ENCODE measurements around the gene PCSK1N. TPM values are rescaled to one million over a fixed set of nuclear protein-coding genes. Genes with fewer than 3 reads are reported as not detected.

Gene PCSK1N
- total and polyA plus RNA-seq, 7 experiments from 2014 or later = 0.36 to 14.0 (median 4.6) TPM

GRCh38 chrX:48782795-48783194 lies 52.6 kb downstream of the PCSK1N start:
- ATAC-seq (no peak), DNase-seq (no peak)
- Histone ChIP-seq H3K27ac (ENCODE audit: low read depth, low read length) (no peak overlapping the region), H3K4me3 (ENCODE audit: low read length) (no peak overlapping the region), H3K9me3 (ENCODE audit: control insufficient read depth in 2 of 3, low read length in 3 of 3) (no peaks in the 10 kb centered on the region), H3K4me1 (ENCODE audit: control insufficient read depth in 2 of 2, insufficient read depth in 2 of 2, low read length in 2 of 2) (no peaks in the 10 kb centered on the region), H3K27me3 (ENCODE audit: control insufficient read depth in 2 of 2, insufficient read depth in 2 of 2, low read length in 2 of 2) (no peaks in the 10 kb centered on the region), H3K36me3 (ENCODE audit: control insufficient read depth in 2 of 3, insufficient read depth in 3 of 3, low read length in 3 of 3) (no peaks in the 10 kb centered on the region)
- ChIA-PET CTCF (no interaction called here), POLR2A (no interaction called here)
- intact Hi-C loops (cut with micrococcal nuclease) = no loop called here
- Mint-ChIP-seq H3K27me3 (peaks cover 0 to 19% (median 0%) of the 10 kb centered on the region in 5 donors), H3K4me1 (peaks cover 0 to 2% (median 0%) of the 10 kb centered on the region in 7 donors), H3K4me3 (no peak overlapping the region), H3K36me3 (no peaks in the 10 kb centered on the region), H3K9me3 (no peaks in the 10 kb centered on the region), H3K27ac (no peak overlapping the region)

- Mint-ChIP-seq H3K9me3 (no peaks in the 10 kb centered on the region), H3K36me3 (no peaks in the 10 kb centered on the region), H3K4me3 (no peak overlapping the region), H3K27me3 (peaks cover 0 to 21% (median 0%) of the 10 kb centered on the region in 5 donors), H3K27ac (no peak overlapping the region), H3K4me1 (peaks cover 0 to 2% (median 0%) of the 10 kb centered on the region in 7 donors)
- Histone ChIP-seq H3K9me3 (ENCODE audit: control insufficient read depth in 2 of 3, low read length in 3 of 3) (no peaks in the 10 kb centered on the region), H3K27ac (ENCODE audit: low read depth, low read length) (no peak overlapping the region), H3K36me3 (ENCODE audit: control insufficient read depth in 2 of 3, insufficient read depth in 3 of 3, low read length in 3 of 3) (no peaks in the 10 kb centered on the region), H3K27me3 (ENCODE audit: control insufficient read depth in 2 of 2, insufficient read depth in 2 of 2, low read length in 2 of 2) (no peaks in the 10 kb centered on the region), H3K4me1 (ENCODE audit: control insufficient read depth in 2 of 2, insufficient read depth in 2 of 2, low read length in 2 of 2) (no peaks in the 10 kb centered on the region), H3K4me3 (ENCODE audit: low read length) (no peak overlapping the region)
- POLR2A ChIA-PET = no interaction called here
- DNase-seq = no peak
- CTCF ChIA-PET = no interaction called here
- ATAC-seq = no peak
- intact Hi-C loops (cut with micrococcal nuclease) = no loop called here
Observed at GRCh38 chrX:48782216-48782615, 53.2 kb downstream of the PCSK1N start.

- H3K4me3 ChIP-seq (ENCODE audit: low read length) = no peak overlapping the region
- Mint-ChIP-seq H3K4me3 (no peak overlapping the region), H3K27me3 (peaks cover 0 to 20% (median 0%) of the 10 kb centered on the region in 5 donors), H3K36me3 (no peaks in the 10 kb centered on the region), H3K27ac (no peak overlapping the region), H3K9me3 (no peaks in the 10 kb centered on the region), H3K4me1 (peaks cover 0 to 3% (median 0%) of the 10 kb centered on the region in 7 donors)
- CTCF ChIA-PET = no interaction called here
- no peaks in the 10 kb centered on the region for H3K4me1 ChIP-seq (ENCODE audit: control insufficient read depth in 2 of 2, insufficient read depth in 2 of 2, low read length in 2 of 2)
- no peak overlapping the region for H3K27ac ChIP-seq (ENCODE audit: low read depth, low read length)
- H3K9me3 ChIP-seq (ENCODE audit: control insufficient read depth in 2 of 3, low read length in 3 of 3) = no peaks in the 10 kb centered on the region
- POLR2A ChIA-PET = no interaction called here
- H3K27me3 ChIP-seq (ENCODE audit: control insufficient read depth in 2 of 2, insufficient read depth in 2 of 2, low read length in 2 of 2) = no peaks in the 10 kb centered on the region
- intact Hi-C loops (cut with micrococcal nuclease) = no loop called here
- ATAC-seq (no peak), DNase-seq (no peak)
- no peaks in the 10 kb centered on the region for H3K36me3 ChIP-seq (ENCODE audit: control insufficient read depth in 2 of 3, insufficient read depth in 3 of 3, low read length in 3 of 3)
Observed at GRCh38 chrX:48781705-48782104, 53.7 kb downstream of the PCSK1N start.

Other genes with a start within 250 kb of the PCSK1N start
- 10 to 100 TPM; 44.8 to 66.9 (median 54.4) TPM for gene WDR13, start 238.1 kb downstream of the PCSK1N start, total RNA-seq
- gene WDR13, start 238.1 kb downstream of the PCSK1N start, polyA plus RNA-seq = 10 to 100 TPM; 27.5 to 33.2 TPM
- gene WAS, start 151.8 kb downstream of the PCSK1N start, total RNA-seq = 100 to 1,000 TPM in 4 of 5 experiments, 10 to 100 TPM in 1; 92.2 to 164 (median 105) TPM
- gene WAS, start 151.8 kb downstream of the PCSK1N start, polyA plus RNA-seq = 10 to 100 TPM; 18.6 to 28.8 TPM
- gene SUV39H1, start 138.9 kb downstream of the PCSK1N start, total RNA-seq = 10 to 100 TPM in 1 of 5 experiments, 1 to 10 TPM in 4; 4.6 to 23.3 (median 8.6) TPM
- 10 to 100 TPM; 10.1 to 13.6 TPM for gene SUV39H1, start 138.9 kb downstream of the PCSK1N start, polyA plus RNA-seq
- gene GLOD5, start 73.9 kb downstream of the PCSK1N start, total RNA-seq = not detected
- gene GLOD5, start 73.9 kb downstream of the PCSK1N start, polyA plus RNA-seq = not detected
- 1 to 10 TPM in 1 of 5 experiments, under 1 TPM in 1, not detected in 3; 0.45 to 1.2 TPM for gene GATA1, start 49.0 kb downstream of the PCSK1N start, total RNA-seq
- not detected for gene GATA1, start 49.0 kb downstream of the PCSK1N start, polyA plus RNA-seq
- gene HDAC6, start 33.5 kb downstream of the PCSK1N start, total RNA-seq = 100 to 1,000 TPM in 2 of 5 experiments, 10 to 100 TPM in 3; 84.3 to 135 (median 96.1) TPM
- gene HDAC6, start 33.5 kb downstream of the PCSK1N start, polyA plus RNA-seq = 10 to 100 TPM; 13.3 to 20.1 TPM
- gene ERAS, start 9.1 kb downstream of the PCSK1N start, total RNA-seq = not detected
- not detected for gene ERAS, start 9.1 kb downstream of the PCSK1N start, polyA plus RNA-seq
- 10 to 100 TPM; 41.1 to 46.6 (median 44.2) TPM for gene TIMM17B, start 62.2 kb upstream of the PCSK1N start, total RNA-seq
- gene TIMM17B, start 62.2 kb upstream of the PCSK1N start, polyA plus RNA-seq = 10 to 100 TPM; 55.8 to 57.0 TPM
- gene PQBP1, start 62.3 kb upstream of the PCSK1N start, total RNA-seq = 10 to 100 TPM; 64.1 to 89.5 (median 74.6) TPM
- 100 to 1,000 TPM; 110 to 125 TPM for gene PQBP1, start 62.3 kb upstream of the PCSK1N start, polyA plus RNA-seq
- gene SLC35A2, start 76.0 kb upstream of the PCSK1N start, total RNA-seq = 10 to 100 TPM; 13.9 to 36.7 (median 18.5) TPM
- gene SLC35A2, start 76.0 kb upstream of the PCSK1N start, polyA plus RNA-seq = 1 to 10 TPM; 6.7 to 8.1 TPM
- 100 to 1,000 TPM; 144 to 321 (median 276) TPM for gene PIM2, start 83.4 kb upstream of the PCSK1N start, total RNA-seq
- 100 to 1,000 TPM; 401 to 463 TPM for gene PIM2, start 83.4 kb upstream of the PCSK1N start, polyA plus RNA-seq
- gene OTUD5, start 122.0 kb upstream of the PCSK1N start, total RNA-seq = 10 to 100 TPM; 62.5 to 95.5 (median 90.4) TPM
- gene OTUD5, start 122.0 kb upstream of the PCSK1N start, polyA plus RNA-seq = 10 to 100 TPM; 17.2 to 33.8 TPM
- gene KCND1, start 136.2 kb upstream of the PCSK1N start, total RNA-seq = 1 to 10 TPM; 1.4 to 5.8 (median 2.3) TPM
- gene KCND1, start 136.2 kb upstream of the PCSK1N start, polyA plus RNA-seq = under 1 TPM in 1 of 2 donors, not detected in 1; 0.07 TPM
- 100 to 1,000 TPM; 103 to 108 (median 105) TPM for gene GRIPAP1, start 166.7 kb upstream of the PCSK1N start, total RNA-seq
- gene GRIPAP1, start 166.7 kb upstream of the PCSK1N start, polyA plus RNA-seq = 10 to 100 TPM; 13.6 to 24.9 TPM
- 10 to 100 TPM; 26.2 to 54.2 (median 30.5) TPM for gene TFE3, start 207.7 kb upstream of the PCSK1N start, total RNA-seq
- 1 to 10 TPM; 2.2 to 4.3 TPM for gene TFE3, start 207.7 kb upstream of the PCSK1N start, polyA plus RNA-seq
- gene CCDC120, start 223.4 kb upstream of the PCSK1N start, total RNA-seq = 10 to 100 TPM in 4 of 5 experiments, 1 to 10 TPM in 1; 7.6 to 15.1 (median 11.3) TPM
- 1 to 10 TPM; 1.3 to 1.6 TPM for gene CCDC120, start 223.4 kb upstream of the PCSK1N start, polyA plus RNA-seq
- gene PRAF2, start 238.4 kb upstream of the PCSK1N start, total RNA-seq = 10 to 100 TPM; 15.9 to 28.3 (median 20.4) TPM
- gene PRAF2, start 238.4 kb upstream of the PCSK1N start, polyA plus RNA-seq = 10 to 100 TPM; 46.1 to 56.4 TPM
- gene WDR45, start 244.3 kb upstream of the PCSK1N start, total RNA-seq = 100 to 1,000 TPM in 2 of 5 experiments, 10 to 100 TPM in 3; 51.4 to 115 (median 80.0) TPM
- gene WDR45, start 244.3 kb upstream of the PCSK1N start, polyA plus RNA-seq = 10 to 100 TPM; 38.3 to 54.2 TPM

Data from naive thymus-derived CD4-positive, alpha-beta T cell (primary cell).